Measurements from ENCODE around the gene TRIM26. TPM values are rescaled to one million over a fixed set of nuclear protein-coding genes. Genes with fewer than 3 reads are reported as not detected.

TRIM26 gene
- total and polyA plus RNA-seq, 2 of the 13 experiments (the other 11 are each of a cell fraction or from before 2014, with no cell fraction given) = 27.1 to 38.7 TPM

GRCh38 chr6:30214657-30214982, 1.4 kb upstream of the TRIM26 start:
- FAIRE-seq (no peak), ATAC-seq (no peak), DNase-seq (ENCODE audit: low spot score) (no peak)
- ChIA-PET CTCF (ENCODE audit: low intra/inter-chr PET ratio, low total read pairs) (no interaction called here), POLR2A (interaction anchor here (1.0 to 6.8 kb wide), 5 partner anchors 8 to 153 kb away, joined by 7 to 22 read pairs (median 18); partner anchors contain the start of genes POLR1H and TRIM39)
- Histone ChIP-seq H3K9ac (ENCODE audit: insufficient read depth, low read depth, low read length) (peak overlapping the region; percentile 94), H3K27ac (ENCODE audit: extremely low read length, insufficient read depth, low read length) (peak overlapping the region; percentile 93), H3K36me3 (replicated peaks in 1 of 2; ENCODE audit: control insufficient read depth in 1 of 2, insufficient read depth in 2 of 2, low read length in 2 of 2) (no peaks in the 10 kb centered on the region), H4K20me1 (ENCODE audit: insufficient read depth, low read length) (no peaks in the 10 kb centered on the region), H3K27me3 (ENCODE audit: control insufficient read depth in 1 of 2, insufficient read depth in 2 of 2, low read length in 2 of 2) (peaks cover 0 to 2% of the 10 kb centered on the region in 2 experiments; a peak in 1 of 5 replicates), H3K4me1 (ENCODE audit: insufficient read depth, low read length) (peaks cover 48% of the 10 kb centered on the region), H3K4me2 (ENCODE audit: low read depth, low read length) (peak overlapping the region; percentile 99), H2AFZ (ENCODE audit: low read length) (peak overlapping the region; percentile 59), H3K4me3 (replicated peaks in 1 of 3; ENCODE audit: insufficient read depth in 1 of 3, low read depth in 2 of 3, low read length in 3 of 3) (peak overlapping the region; percentile 87 to 99 (median 95)), H3K9me3 (ENCODE audit: low read length) (no peaks in the 10 kb centered on the region), H3K79me2 (ENCODE audit: insufficient read depth, low read length) (peaks cover 36% of the 10 kb centered on the region)
- in situ Hi-C loops (cut with HindIII; ENCODE audit: extremely low pct_ligation_motif_present, low pct_unique_long_range_greater_than_20kb) = no loop called here
- WGBS (ENCODE audit: low lambda C conversion rate) = 68% methylated on average over 14 of the region's 14 CpGs
- TF ChIP-seq TFDP1 (CRISPR knock-in tag; IDR thresholded peaks at IDR 0.05; ENCODE audit: borderline replicate concordance) (0 out of 2 replicates have a peak, but pooled peaks have one; percentile 7), ZNF432 (CRISPR knock-in tag; IDR thresholded peaks at IDR 0.05; ENCODE audit: borderline replicate concordance) (no peak), ZNF18 (CRISPR knock-in tag; IDR thresholded peaks at IDR 0.05; ENCODE audit: insufficient replicate concordance) (peak; percentile 44), HOXA5 (CRISPR knock-in tag; IDR thresholded peaks at IDR 0.05) (no peak), EEA1 (CRISPR knock-in tag; IDR thresholded peaks at IDR 0.05; ENCODE audit: borderline replicate concordance) (no peak), ZNF383 (CRISPR knock-in tag; IDR thresholded peaks at IDR 0.05; ENCODE audit: borderline replicate concordance) (peak; percentile 34; the same call in 1 of the 2 replicates)
- intact Hi-C loops (cut with micrococcal nuclease; ENCODE audit: unreplicated experiment) = no loop called here
- no TSS peak for BruUV-seq (replicated peaks)
